HEK293T (cell line): Measurements from ENCODE around the gene PPM1N.

Experiments
- ELF4 ChIP-seq: fragments of 450-650 bp; IDR thresholded peaks from 2 replicates; pipeline ENCODE4 v1.6.1; 2017; ENCODE audit warnings: antibody characterized with exemption
- FOXK2 ChIP-seq: fragments of 450-650 bp; IDR thresholded peaks from 2 replicates; pipeline ENCODE4 v1.6.1; 2016; ENCODE audit warnings: mild to moderate bottlenecking
- FOXM1 ChIP-seq: fragments of 450-650 bp; IDR thresholded peaks from 2 replicates; pipeline ENCODE4 v1.6.1; 2017; ENCODE audit warnings: mild to moderate bottlenecking, borderline replicate concordance
- HDGF ChIP-seq: fragments of 450-650 bp; IDR thresholded peaks from 2 replicates; pipeline ENCODE4 v1.6.1; 2017; ENCODE audit warnings: antibody characterized with exemption, borderline replicate concordance
- LEF1 ChIP-seq: fragments of 450-650 bp; IDR thresholded peaks from 2 replicates; pipeline ENCODE4 v1.6.1; 2017; ENCODE audit warnings: mild to moderate bottlenecking, borderline replicate concordance
- NFRKB ChIP-seq: fragments of 450-650 bp; IDR thresholded peaks from 2 replicates; pipeline ENCODE4 v1.6.1; 2016; ENCODE audit warnings: mild to moderate bottlenecking, moderate library complexity
- SP1 ChIP-seq: fragments of 450-650 bp; IDR thresholded peaks from 2 replicates; pipeline ENCODE4 v1.6.1; 2017
- SUZ12 ChIP-seq: fragments of 450-650 bp; IDR thresholded peaks from 2 replicates; pipeline ENCODE4 v1.6.1; 2016; ENCODE audit warnings: mild to moderate bottlenecking
- TF ChIP-seq, protein P1 (sequence below): fragments of 450-650 bp; IDR thresholded peaks from 2 replicates; pipeline ENCODE4 v1.6.1; 2016

DNA sequence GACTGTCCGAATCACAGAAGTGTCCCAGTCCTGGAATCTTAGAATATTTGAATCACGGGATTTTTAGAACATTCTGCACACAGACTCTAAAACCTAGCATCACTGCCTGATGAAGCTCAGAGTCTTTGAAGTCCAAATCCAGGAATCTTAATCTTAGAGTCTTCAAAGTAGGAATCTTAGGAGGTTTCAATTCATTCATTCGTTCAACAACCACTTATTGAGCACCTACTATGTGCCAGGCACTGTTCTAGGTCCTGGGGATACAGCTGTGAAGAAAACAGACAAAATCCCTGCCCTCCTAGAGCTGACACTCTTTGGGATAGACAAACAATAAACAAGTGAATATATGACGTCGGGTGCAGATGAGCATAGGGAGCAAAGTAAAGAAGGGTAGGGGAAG lies 3.1 kb upstream of the PPM1N start:
- no peak for TF ChIP-seq FOXK2
- no peak for TF ChIP-seq FOXM1
- no peak for TF ChIP-seq ELF4
- TF ChIP-seq LEF1: no peak
- TF ChIP-seq SUZ12: no peak
- no peak for TF ChIP-seq HDGF
- no peak for TF ChIP-seq NFRKB
- TF ChIP-seq, protein P1, sequence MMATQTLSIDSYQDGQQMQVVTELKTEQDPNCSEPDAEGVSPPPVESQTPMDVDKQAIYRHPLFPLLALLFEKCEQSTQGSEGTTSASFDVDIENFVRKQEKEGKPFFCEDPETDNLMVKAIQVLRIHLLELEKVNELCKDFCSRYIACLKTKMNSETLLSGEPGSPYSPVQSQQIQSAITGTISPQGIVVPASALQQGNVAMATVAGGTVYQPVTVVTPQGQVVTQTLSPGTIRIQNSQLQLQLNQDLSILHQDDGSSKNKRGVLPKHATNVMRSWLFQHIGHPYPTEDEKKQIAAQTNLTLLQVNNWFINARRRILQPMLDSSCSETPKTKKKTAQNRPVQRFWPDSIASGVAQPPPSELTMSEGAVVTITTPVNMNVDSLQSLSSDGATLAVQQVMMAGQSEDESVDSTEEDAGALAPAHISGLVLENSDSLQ: no peak
- no peak for TF ChIP-seq SP1
